ENCODE measurements around the gene SYTL3. TPM values are rescaled to one million over a fixed set of nuclear protein-coding genes. Genes with fewer than 3 reads are reported as not detected.
A peak's percentile ranks its signal among the peaks of the same experiment; 100 is the strongest.
"Not testable (repeated sequence)": the region's sequence is repeated elsewhere in the genome, so short reads cannot be mapped to it uniquely, and the experiment has no call there.

SYTL3 gene
- total RNA-seq, 2 donors from 2014 or later, result 1.3 to 1.8 TPM

GRCh38 chr6:158697811-158698210, 48.0 kb downstream of the SYTL3 start:
- WGBS, 2 donors, result 84 to 94% methylated on average over 2 of the region's 2 CpGs
- TF ChIP-seq POLR2A (IDR thresholded peaks at IDR 0.05), result no peak
- TF ChIP-seq, protein P1, sequence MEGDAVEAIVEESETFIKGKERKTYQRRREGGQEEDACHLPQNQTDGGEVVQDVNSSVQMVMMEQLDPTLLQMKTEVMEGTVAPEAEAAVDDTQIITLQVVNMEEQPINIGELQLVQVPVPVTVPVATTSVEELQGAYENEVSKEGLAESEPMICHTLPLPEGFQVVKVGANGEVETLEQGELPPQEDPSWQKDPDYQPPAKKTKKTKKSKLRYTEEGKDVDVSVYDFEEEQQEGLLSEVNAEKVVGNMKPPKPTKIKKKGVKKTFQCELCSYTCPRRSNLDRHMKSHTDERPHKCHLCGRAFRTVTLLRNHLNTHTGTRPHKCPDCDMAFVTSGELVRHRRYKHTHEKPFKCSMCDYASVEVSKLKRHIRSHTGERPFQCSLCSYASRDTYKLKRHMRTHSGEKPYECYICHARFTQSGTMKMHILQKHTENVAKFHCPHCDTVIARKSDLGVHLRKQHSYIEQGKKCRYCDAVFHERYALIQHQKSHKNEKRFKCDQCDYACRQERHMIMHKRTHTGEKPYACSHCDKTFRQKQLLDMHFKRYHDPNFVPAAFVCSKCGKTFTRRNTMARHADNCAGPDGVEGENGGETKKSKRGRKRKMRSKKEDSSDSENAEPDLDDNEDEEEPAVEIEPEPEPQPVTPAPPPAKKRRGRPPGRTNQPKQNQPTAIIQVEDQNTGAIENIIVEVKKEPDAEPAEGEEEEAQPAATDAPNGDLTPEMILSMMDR (IDR thresholded peaks at IDR 0.05), result no peak
- Histone ChIP-seq H3K4me1 (no peaks in the 10 kb centered on the region), H3K27me3 (no peaks in the 10 kb centered on the region), H3K36me3 (replicated peaks in 1 of 2; ENCODE audit: insufficient read depth in 1 of 2, low read depth in 2 of 2) (no peaks in the 10 kb centered on the region), H3K27ac (no peak overlapping the region), H3K4me3 (no peak overlapping the region), H3K9me3 (no peaks in the 10 kb centered on the region)
- ATAC-seq (no peak), DNase-seq (no peak)
- intact Hi-C loops (cut with DNase I), result no loop called here

- Histone ChIP-seq H3K27me3 (no peaks in the 10 kb centered on the region), H3K36me3 (replicated peaks in 1 of 2; ENCODE audit: insufficient read depth in 1 of 2, low read depth in 2 of 2) (no peaks in the 10 kb centered on the region), H3K4me1 (peaks cover 1% of the 10 kb centered on the region), H3K4me3 (no peak overlapping the region), H3K9me3 (no peaks in the 10 kb centered on the region), H3K27ac (no peak overlapping the region)
- no peak for TF ChIP-seq POLR2A (IDR thresholded peaks at IDR 0.05)
- TF ChIP-seq, protein P1 (IDR thresholded peaks at IDR 0.05), result no peak
- WGBS, 2 donors, result 85 to 94% methylated on average over 6 to 8 of the region's 8 CpGs
- ATAC-seq (no peak), DNase-seq (no peak)
- intact Hi-C loops (cut with DNase I), result no loop called here
Observed at GRCh38 chr6:158698931-158699330, 49.1 kb downstream of the SYTL3 start.

GRCh38 chr6:158701268-158701667, 51.4 kb downstream of the SYTL3 start:
- H3K4me3 ChIP-seq; H3K9me3 ChIP-seq; DNase-seq; intact Hi-C loops (cut with DNase I); H3K27me3 ChIP-seq; ATAC-seq; H3K36me3 ChIP-seq (replicated peaks in 1 of 2; ENCODE audit: insufficient read depth in 1 of 2, low read depth in 2 of 2); H3K27ac ChIP-seq: not testable (repeated sequence)
- 91 to 93% methylated on average over 3 of the region's 3 CpGs for WGBS, 2 donors
- peaks cover 23% of the 10 kb centered on the region for H3K4me1 ChIP-seq

DNA sequence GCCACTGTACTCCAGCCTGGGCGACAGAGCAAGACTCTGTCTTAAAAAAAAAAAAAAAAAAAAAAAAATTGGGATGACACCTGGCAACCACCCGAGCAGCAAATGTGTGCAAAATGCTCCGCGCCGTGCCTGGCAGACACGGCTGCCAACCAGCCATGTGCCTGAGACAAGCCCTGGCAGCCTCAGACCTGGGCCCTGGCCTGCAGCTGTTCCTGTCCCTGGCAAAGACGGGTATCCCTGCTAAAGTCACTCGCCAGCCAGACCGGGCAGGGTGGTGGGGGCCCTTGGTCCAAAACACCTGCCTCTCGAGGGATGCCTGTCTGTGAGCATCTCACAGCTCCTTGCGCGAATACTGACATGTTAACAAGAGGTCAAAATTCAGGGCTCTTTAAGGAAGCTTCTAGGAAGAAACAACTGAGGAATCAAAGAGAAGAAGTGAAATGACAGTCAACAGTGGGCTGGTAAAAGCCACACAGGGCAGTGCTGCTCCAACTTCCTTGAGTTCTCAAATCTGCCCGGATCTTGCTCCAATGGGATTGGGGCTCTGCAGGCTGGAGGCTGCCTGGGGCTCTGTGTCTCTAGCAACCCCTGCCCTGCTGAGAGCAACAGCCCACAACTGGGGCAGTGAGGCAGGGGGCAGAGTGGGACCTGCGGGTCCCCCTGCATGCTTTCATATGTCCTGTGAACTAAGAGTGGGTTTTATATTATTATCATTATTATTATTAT, 53.4 kb downstream of the SYTL3 start:
- Histone ChIP-seq H3K9me3 (no peaks in the 10 kb centered on the region), H3K27ac (peak overlapping the region in 1 of 4 donors; percentile 7), H3K36me3 (replicated peaks in 1 of 2; ENCODE audit: insufficient read depth in 1 of 2, low read depth in 2 of 2) (no peaks in the 10 kb centered on the region), H3K27me3 (no peaks in the 10 kb centered on the region), H3K4me3 (no peak overlapping the region), H3K4me1 (peaks cover 43% of the 10 kb centered on the region)
- no peak for ATAC-seq
- DNase-seq, result peak in 2 of 4 donors; percentile 21 to 36
- intact Hi-C loops (cut with DNase I), result no loop called here
- WGBS, 2 donors, result 81 to 84% methylated on average over 13 to 14 of the region's 14 CpGs
- TF ChIP-seq, protein P1 (IDR thresholded peaks at IDR 0.05), result no peak
- TF ChIP-seq POLR2A (IDR thresholded peaks at IDR 0.05), result no peak

DNA sequence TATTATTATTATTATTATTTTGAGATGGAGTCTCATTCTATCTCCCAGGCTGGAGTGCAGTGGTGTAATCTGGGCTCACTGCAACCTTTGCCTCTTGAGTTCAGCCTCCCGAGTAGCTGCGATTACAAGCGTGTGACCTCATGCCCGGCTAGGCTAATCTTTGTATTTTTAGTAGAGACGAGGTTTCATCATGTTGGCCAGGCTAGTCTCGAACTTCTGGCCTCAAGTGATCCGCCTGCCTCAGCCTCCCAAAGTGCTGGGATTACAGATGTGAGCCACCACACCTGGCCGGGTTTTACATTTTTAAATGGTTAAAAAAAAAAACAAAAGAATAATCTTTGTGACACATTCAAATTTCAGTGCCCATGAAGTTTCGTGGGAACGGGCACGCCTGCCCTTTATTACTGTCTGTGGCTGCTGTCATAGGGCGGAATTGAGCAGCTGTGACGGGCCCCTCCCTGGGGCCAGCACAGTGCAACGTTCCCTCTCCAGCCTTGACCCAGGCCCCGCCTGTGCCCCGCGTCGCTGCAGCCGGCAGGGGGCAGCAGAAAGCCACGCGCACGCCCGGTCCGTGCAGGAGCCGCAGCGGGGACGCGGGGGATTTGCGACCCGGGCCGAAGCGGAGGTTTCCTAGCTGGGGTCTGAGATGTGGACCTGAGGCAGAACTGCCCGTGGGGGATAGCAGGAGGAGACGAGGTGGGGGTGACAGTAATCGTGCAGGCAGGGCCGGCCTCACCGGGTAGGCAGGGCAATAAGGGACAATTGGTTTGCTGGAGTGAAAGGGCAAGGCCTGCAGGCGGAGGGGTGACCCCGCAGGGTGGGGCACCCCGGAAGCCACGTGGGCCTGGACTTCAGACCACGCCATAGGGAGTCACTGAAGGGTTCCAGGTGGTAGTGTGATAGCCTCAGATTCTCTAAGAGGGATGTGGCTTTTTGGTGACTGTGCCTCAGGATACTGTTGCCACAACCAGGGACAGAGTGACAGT, 54.3 kb downstream of the SYTL3 start:
- peaks cover 46% of the 10 kb centered on the region for H3K4me1 ChIP-seq
- WGBS, 2 donors, result 6 to 23% methylated on average over 14 to 38 of the region's 42 CpGs

More for the DNA sequence above, 54.3 kb downstream of the SYTL3 start:
- H3K9me3 ChIP-seq, result no peaks in the 10 kb centered on the region
- intact Hi-C loops (cut with DNase I), result no loop called here
- no peak overlapping the region for H3K4me3 ChIP-seq
- no peaks in the 10 kb centered on the region for H3K36me3 ChIP-seq (replicated peaks in 1 of 2; ENCODE audit: insufficient read depth in 1 of 2, low read depth in 2 of 2)
- H3K27me3 ChIP-seq, result no peaks in the 10 kb centered on the region
- peak; percentile 79 to 84 (median 82) for DNase-seq
- TF ChIP-seq POLR2A (IDR thresholded peaks at IDR 0.05), result peak in 1 of 3 donors; percentile 20
- TF ChIP-seq, protein P1 (IDR thresholded peaks at IDR 0.05), result peak; percentile 96 to 99 (median 97)
- ATAC-seq, result peak; percentile 90
- peak overlapping the region in 2 of 4 donors; percentile 1 to 40 for H3K27ac ChIP-seq

Data from body of pancreas (tissue), 4 donors.